B cell (primary cell): ENCODE data around the gene CPEB3. TPM values are rescaled to one million over a fixed set of nuclear protein-coding genes. Genes with fewer than 3 reads are reported as not detected.

Source experiments
- ATAC-seq: fragments of 200-7000 bp; cut with Tn5 transposase; one replicate; pipeline ENCODE4 v1.10.0; 2021; ENCODE audit warnings: low read depth, mild to moderate bottlenecking, moderate number of reproducible peaks, moderate library complexity
- CTCF ChIA-PET: fragments of 350-600 bp; sonication (Branson Sonifier 250); formaldehyde crosslinking; loops from one replicate; lab custom pipeline; 2021; ENCODE audit warnings: antibody characterized with exemption, inconsistent platforms; lab: Charles Lee
- POLR2A ChIA-PET: fragments of 350-600 bp; sonication (Branson Sonifier 250); formaldehyde crosslinking; loops from one replicate; lab custom pipeline; 2021; ENCODE audit warnings: antibody characterized with exemption; lab: Charles Lee
- DNase-seq: peaks from one replicate; pipeline ENCODE4 v3.0.0; 2013
- H2AFZ ChIP-seq: 2 replicates; pipeline ENCODE4 v1.6.1; 2012; ENCODE audit warnings: mild to moderate bottlenecking, low read depth, low read length; ENCODE audit not compliant: insufficient read depth, poor library complexity, severe bottlenecking
- H3K27ac ChIP-seq, 2 donors: 1 replicate in 1 of 2; 2 replicates in 1 of 2; pipeline ENCODE4 v1.5.1; 2012 to 2013; ENCODE audit warnings: low read length in 2 of 2, mild to moderate bottlenecking in 2 of 2, moderate library complexity in 1 of 2
- H3K27me3 ChIP-seq, 4 experiments: fragments of 200-600 bp in 1 of 4; sonication (generic) in 1 of 4; replicated peaks in 1 of 4; 1 replicate in 2 of 4; 2 replicates in 2 of 4; pipeline versions ENCODE4 v1.6.1 to v1.7.0; 2013 to 2016; ENCODE audit warnings: low read length in 3 of 4, mild to moderate bottlenecking in 2 of 4, mixed read lengths in 1 of 4, moderate library complexity in 1 of 4; ENCODE audit not compliant: insufficient read depth in 4 of 4, control insufficient read depth in 3 of 4; ENCODE audit errors: control extremely low read depth in 1 of 4
- H3K36me3 ChIP-seq, 2 experiments: replicated peaks in 1 of 2; 1 replicate in 1 of 2; 2 replicates in 1 of 2; pipeline versions ENCODE4 v1.6.1 to v1.7.1; 2013; ENCODE audit warnings: low read length in 1 of 2; ENCODE audit not compliant: insufficient read depth in 2 of 2, control insufficient read depth in 1 of 2; ENCODE audit errors: control extremely low read depth in 1 of 2, extremely low read depth in 1 of 2
- H3K4me1 ChIP-seq, 2 donors: fragments of 200-600 bp in 1 of 2; sonication (generic) in 1 of 2; 1 replicate in 1 of 2; 2 replicates in 1 of 2; pipeline versions ENCODE4 v1.5.1 to v1.6.1; 2013 to 2017; ENCODE audit warnings: low read length in 2 of 2; ENCODE audit not compliant: control insufficient read depth in 2 of 2, insufficient read depth in 2 of 2
- H3K4me2 ChIP-seq: replicated peaks from 2 replicates; pipeline ENCODE3; 2012; ENCODE audit warnings: mild to moderate bottlenecking, low read depth, low read length; ENCODE audit not compliant: poor library complexity, severe bottlenecking
- H3K4me3 ChIP-seq, 5 experiments: fragments of 200-600 bp in 1 of 5; sonication (generic) in 1 of 5; 1 replicate in 3 of 5; 2 replicates in 2 of 5; pipeline versions ENCODE4 v1.5.1 to v1.7.0; 2011 to 2016; ENCODE audit warnings: low read length in 4 of 5, mild to moderate bottlenecking in 4 of 5, low read depth in 2 of 5, control low read depth in 1 of 5, moderate library complexity in 1 of 5; ENCODE audit not compliant: insufficient read depth in 1 of 5; ENCODE audit errors: control extremely low read depth in 1 of 5, extremely low read depth in 1 of 5
- H3K79me2 ChIP-seq: fragments of 200-600 bp; sonication (generic); one replicate; pipeline ENCODE4 v1.6.0; 2016; ENCODE audit warnings: low read length; ENCODE audit not compliant: control insufficient read depth, insufficient read depth
- H3K9ac ChIP-seq: fragments of 200-600 bp; sonication (generic); 2 replicates; pipeline ENCODE4 v1.6.1; 2017; ENCODE audit warnings: mild to moderate bottlenecking, low read length, moderate library complexity
- H3K9me3 ChIP-seq, 3 donors: one replicate each; pipeline versions ENCODE4 v1.6.1 to v1.7.1; 2013; ENCODE audit warnings: low read length in 2 of 3; ENCODE audit not compliant: control insufficient read depth in 2 of 3, insufficient read depth in 1 of 3; ENCODE audit errors: control extremely low read depth in 1 of 3
- H4K20me1 ChIP-seq: 2 replicates; pipeline ENCODE4 v1.6.0; 2012; ENCODE audit warnings: mild to moderate bottlenecking, low read length; ENCODE audit not compliant: insufficient read depth, control insufficient read depth, poor library complexity, severe bottlenecking
- H3K27ac Mint-ChIP-seq: one replicate; pipeline ENCODE4 v1.8.0; 2021; ENCODE audit warnings: mixed read lengths
- H3K27me3 Mint-ChIP-seq: one replicate; pipeline ENCODE4 v1.8.0; 2021; ENCODE audit warnings: mixed read lengths
- H3K4me1 Mint-ChIP-seq: one replicate; pipeline ENCODE4 v1.8.0; 2021; ENCODE audit warnings: mixed read lengths
- H3K4me3 Mint-ChIP-seq: one replicate; pipeline ENCODE4 v1.8.0; 2021; ENCODE audit warnings: mixed read lengths
- H3K9me3 Mint-ChIP-seq: one replicate; pipeline ENCODE4 v1.8.0; 2022; ENCODE audit warnings: mixed read lengths; ENCODE audit not compliant: insufficient read depth
- EZH2 ChIP-seq: IDR thresholded peaks from 2 replicates; pipeline ENCODE4 v1.6.1; 2012; ENCODE audit warnings: borderline replicate concordance, low read depth, mild to moderate bottlenecking, moderate library complexity, low read length; ENCODE audit not compliant: insufficient read depth, poor library complexity, severe bottlenecking
- WGBS: methylation state at CpG from one replicate; pipeline ENCODE4 v1.1.5; 2013; ENCODE audit warnings: missing lambda C conversion rate; ENCODE audit not compliant: insufficient coverage; 5-methylcytosine and 5-hydroxymethylcytosine counted together
- intact Hi-C: fragments of 100-400 bp; cut with micrococcal nuclease; formaldehyde crosslinking; loops from one replicate; pipeline ENCODE4 v1.10.0; 2022
- polyA plus RNA-seq: library from polyadenylated mRNA; depleted of rRNA; stranded (reverse); fragments of >200 nt; gene quantifications from 2 replicates; pipeline ENCODE4 v1.2.3, GENCODE V29; 2012
- total RNA-seq, 2 donors: library from RNA; stranded (reverse); fragments of 120-200 nt in 1 of 2; gene quantifications; 1 replicate in 1 of 2; 2 replicates in 1 of 2; pipeline versions ENCODE4 v1.2.3 to v1.2.4, GENCODE V29; 2013 to 2022
- TF ChIP-seq, protein P1 (sequence below): fragments of 200-600 bp; IDR thresholded peaks from one replicate; pipeline ENCODE4 v1.8.0; 2022; ENCODE audit warnings: antibody characterized with exemption, mild to moderate bottlenecking

Gene CPEB3
- total and polyA plus RNA-seq, 2 donors (not counting 1 experiment from before 2014, with no cell fraction given): 1.6 to 6.7 TPM

DNA sequence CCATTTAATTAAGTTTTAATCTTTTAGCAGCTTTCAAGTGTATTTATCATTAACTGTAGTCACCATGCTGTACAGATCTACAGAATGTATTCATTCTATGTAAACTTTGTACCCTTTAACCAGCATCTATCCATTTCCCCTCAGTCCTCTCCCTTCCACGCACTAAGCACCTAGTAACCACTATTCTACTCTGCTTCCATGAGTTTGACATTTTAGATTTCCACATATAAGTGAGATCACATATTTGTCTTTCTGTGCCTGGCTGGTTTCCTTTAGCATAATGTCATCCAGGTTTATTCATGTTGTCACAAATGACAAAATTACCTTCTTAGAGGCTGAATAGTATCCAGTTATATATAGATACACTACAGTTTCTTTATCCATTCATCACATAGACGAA lies 287.6 kb downstream of the CPEB3 start:
- Mint-ChIP-seq H3K4me3 (no peak overlapping the region), H3K27ac (no peak overlapping the region), H3K4me1 (no peaks in the 10 kb centered on the region), H3K9me3 (peaks cover 6% of the 10 kb centered on the region), H3K27me3 (no peaks in the 10 kb centered on the region)
- Histone ChIP-seq H3K36me3 (peaks cover 7 to 21% of the 10 kb centered on the region in 2 experiments), H3K4me2 (no peak overlapping the region), H3K9ac (no peak overlapping the region), H3K79me2 (no peaks in the 10 kb centered on the region), H3K4me1 (no peaks in the 10 kb centered on the region), H2AFZ (no peak overlapping the region), H3K27me3 (no peaks in the 10 kb centered on the region), H3K27ac (no peak overlapping the region), H4K20me1 (no peaks in the 10 kb centered on the region), H3K4me3 (no peak overlapping the region), H3K9me3 (peaks cover 0 to 4% (median 1%) of the 10 kb centered on the region in 3 donors)
- no peak for TF ChIP-seq EZH2
- TF ChIP-seq, protein P1, sequence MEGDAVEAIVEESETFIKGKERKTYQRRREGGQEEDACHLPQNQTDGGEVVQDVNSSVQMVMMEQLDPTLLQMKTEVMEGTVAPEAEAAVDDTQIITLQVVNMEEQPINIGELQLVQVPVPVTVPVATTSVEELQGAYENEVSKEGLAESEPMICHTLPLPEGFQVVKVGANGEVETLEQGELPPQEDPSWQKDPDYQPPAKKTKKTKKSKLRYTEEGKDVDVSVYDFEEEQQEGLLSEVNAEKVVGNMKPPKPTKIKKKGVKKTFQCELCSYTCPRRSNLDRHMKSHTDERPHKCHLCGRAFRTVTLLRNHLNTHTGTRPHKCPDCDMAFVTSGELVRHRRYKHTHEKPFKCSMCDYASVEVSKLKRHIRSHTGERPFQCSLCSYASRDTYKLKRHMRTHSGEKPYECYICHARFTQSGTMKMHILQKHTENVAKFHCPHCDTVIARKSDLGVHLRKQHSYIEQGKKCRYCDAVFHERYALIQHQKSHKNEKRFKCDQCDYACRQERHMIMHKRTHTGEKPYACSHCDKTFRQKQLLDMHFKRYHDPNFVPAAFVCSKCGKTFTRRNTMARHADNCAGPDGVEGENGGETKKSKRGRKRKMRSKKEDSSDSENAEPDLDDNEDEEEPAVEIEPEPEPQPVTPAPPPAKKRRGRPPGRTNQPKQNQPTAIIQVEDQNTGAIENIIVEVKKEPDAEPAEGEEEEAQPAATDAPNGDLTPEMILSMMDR: no peak
- 100% methylated on average over 1 of the region's 2 CpGs for WGBS
- POLR2A ChIA-PET: no interaction called here
- DNase-seq (no peak), ATAC-seq (no peak)
- CTCF ChIA-PET: no interaction called here
- intact Hi-C loops: no loop called here

- no peaks in the 10 kb centered on the region for H3K4me1 Mint-ChIP-seq
- no peak overlapping the region for H3K4me3 Mint-ChIP-seq
- ChIA-PET CTCF (no interaction called here), POLR2A (no interaction called here)
- DNase-seq: no peak
- H3K4me1 ChIP-seq: no peaks in the 10 kb centered on the region
- no peaks in the 10 kb centered on the region for H3K27me3 ChIP-seq
- no peak for ATAC-seq
- peaks cover 6% of the 10 kb centered on the region for H3K9me3 Mint-ChIP-seq
- H3K27me3 Mint-ChIP-seq: no peaks in the 10 kb centered on the region
- TF ChIP-seq, protein P1: no peak
- no peak for TF ChIP-seq EZH2
- no peak overlapping the region for H3K4me2 ChIP-seq
- no peaks in the 10 kb centered on the region for H4K20me1 ChIP-seq
- WGBS: no CpG with 5 or more reads among the region's 2 CpGs
- H3K79me2 ChIP-seq: no peaks in the 10 kb centered on the region
- no peak overlapping the region for H3K9ac ChIP-seq
- peaks cover 13 to 25% of the 10 kb centered on the region in 2 experiments for H3K36me3 ChIP-seq
- H3K9me3 ChIP-seq: peaks cover 0 to 4% (median 1%) of the 10 kb centered on the region in 3 donors
- no peak overlapping the region for H3K27ac ChIP-seq
- H3K4me3 ChIP-seq: no peak overlapping the region
- intact Hi-C loops: no loop called here
- no peak overlapping the region for H2AFZ ChIP-seq
- no peak overlapping the region for H3K27ac Mint-ChIP-seq
Measured at GRCh38 chr10:92001995-92002394, 288.9 kb downstream of the CPEB3 start.
